Stimulated activated CD4-positive, alpha-beta T cell treated with anti-CD3 and anti-CD28 coated beads, Interleukin-15, amount 100 ng/mL, for 1 hour (primary cell): ENCODE measurements around the gene FAM111B.
A peak's percentile ranks its signal among the peaks of the same experiment; 100 is the strongest.

Experiments used
- DNase-seq, 2 donors: peaks; one replicate each; pipeline ENCODE4 v3.0.0-alpha.2; 2020; ENCODE audit warnings: low read depth in 1 of 2, low spot score in 1 of 2

The FAM111B gene

DNA sequence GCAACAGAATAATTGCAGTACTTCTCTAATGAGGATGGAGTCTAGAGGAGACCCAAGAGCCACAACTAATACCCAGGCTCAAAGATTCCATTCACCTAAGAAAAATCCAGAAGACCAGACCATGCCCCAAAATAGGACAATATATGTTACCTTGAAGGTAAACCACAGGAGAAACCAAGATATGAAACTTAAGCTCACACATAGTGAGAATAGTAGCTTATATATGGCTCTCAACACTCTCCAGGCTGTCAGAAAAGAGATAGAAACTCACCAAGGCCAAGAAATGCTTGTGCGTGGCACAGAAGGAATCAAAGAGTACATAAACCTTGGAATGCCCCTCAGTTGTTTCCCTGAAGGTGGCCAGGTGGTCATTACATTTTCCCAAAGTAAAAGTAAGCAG lies 44.7 kb downstream of the FAM111B start:
- no peak for DNase-seq

DNA sequence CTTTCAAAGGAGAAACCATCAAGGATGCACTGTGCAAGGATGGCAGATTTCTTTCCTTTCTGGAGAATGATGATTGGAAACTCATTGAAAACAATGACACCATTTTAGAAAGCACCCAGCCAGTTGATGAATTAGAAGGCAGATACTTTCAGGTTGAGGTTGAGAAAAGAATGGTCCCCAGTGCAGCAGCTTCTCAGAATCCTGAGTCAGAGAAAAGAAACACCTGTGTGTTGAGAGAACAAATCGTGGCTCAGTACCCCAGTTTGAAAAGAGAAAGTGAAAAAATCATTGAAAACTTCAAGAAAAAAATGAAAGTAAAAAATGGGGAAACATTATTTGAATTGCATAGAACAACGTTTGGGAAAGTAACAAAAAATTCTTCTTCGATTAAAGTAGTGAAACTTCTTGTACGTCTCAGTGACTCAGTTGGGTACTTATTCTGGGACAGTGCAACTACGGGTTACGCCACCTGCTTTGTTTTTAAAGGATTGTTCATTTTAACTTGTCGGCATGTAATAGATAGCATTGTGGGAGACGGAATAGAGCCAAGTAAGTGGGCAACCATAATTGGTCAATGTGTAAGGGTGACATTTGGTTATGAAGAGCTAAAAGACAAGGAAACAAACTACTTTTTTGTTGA lies 45.4 kb downstream of the FAM111B start:
- no peak for DNase-seq

- DNase-seq, result no peak
Observed at GRCh38 chr11:59154610-59155009, 47.6 kb downstream of the FAM111B start.

- no peak for DNase-seq
Observed at GRCh38 chr11:59157433-59157832, 50.4 kb downstream of the FAM111B start.

DNA sequence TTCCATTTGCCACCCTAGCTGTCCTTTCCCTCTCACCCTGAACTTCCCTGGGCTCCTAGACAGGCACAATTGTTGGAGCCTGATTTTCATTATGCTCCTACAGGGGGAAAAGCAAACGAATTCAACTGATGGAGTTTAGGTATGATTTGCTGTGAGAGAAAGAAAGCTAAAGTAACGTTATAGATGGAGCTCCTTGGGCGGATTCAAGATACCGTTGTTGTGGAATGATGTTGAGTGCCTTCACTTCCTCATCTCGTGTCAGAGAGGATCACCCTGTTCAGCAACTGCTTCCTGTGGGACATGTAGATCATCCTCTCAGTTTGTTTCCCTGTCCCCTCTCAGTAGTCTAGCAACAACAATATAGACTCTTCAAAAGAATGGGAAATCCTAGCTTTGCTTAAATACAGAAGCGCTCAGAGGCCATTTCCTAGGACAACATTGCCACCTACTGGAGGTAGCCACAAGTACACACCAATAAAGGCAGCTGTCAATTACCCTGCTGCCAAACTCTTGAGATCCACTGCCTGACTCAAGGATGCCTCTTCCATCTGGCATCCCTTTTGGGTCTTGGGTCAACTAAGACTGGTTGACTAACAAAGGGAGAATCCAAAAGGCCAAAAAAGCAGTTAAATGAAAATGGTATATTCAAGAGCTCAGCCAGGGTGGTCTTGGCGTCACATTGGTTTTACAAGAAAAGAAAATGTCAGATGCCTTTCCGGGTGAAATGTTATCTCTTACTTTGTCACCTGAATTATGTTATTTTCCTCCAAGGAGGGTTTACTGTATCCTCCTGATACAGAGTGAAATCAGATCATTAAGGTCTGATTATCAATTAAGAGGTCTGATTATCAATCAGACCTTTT lies 51.4 kb downstream of the FAM111B start:
- DNase-seq, result peak in 1 of 2 donors; percentile 20

DNA sequence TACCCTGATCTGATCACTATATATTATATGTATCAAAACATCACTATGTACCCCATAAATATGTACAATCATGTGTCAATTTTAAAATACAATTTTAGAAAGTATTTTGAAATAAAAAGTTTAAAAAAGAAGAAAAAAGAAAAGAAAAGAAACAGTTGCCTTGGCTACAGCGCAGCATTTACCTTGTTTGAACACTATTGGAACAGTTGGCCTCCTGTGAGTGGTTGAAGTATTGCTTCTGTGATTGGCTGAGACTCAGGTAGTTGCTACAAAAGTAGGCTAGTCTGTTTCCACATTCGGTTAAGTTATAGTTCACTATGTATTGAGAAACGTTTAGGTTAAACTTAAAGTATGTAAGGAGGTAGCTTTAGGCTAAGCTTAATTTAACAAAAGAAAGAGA lies 57.0 kb downstream of the FAM111B start:
- DNase-seq, result no peak

DNA sequence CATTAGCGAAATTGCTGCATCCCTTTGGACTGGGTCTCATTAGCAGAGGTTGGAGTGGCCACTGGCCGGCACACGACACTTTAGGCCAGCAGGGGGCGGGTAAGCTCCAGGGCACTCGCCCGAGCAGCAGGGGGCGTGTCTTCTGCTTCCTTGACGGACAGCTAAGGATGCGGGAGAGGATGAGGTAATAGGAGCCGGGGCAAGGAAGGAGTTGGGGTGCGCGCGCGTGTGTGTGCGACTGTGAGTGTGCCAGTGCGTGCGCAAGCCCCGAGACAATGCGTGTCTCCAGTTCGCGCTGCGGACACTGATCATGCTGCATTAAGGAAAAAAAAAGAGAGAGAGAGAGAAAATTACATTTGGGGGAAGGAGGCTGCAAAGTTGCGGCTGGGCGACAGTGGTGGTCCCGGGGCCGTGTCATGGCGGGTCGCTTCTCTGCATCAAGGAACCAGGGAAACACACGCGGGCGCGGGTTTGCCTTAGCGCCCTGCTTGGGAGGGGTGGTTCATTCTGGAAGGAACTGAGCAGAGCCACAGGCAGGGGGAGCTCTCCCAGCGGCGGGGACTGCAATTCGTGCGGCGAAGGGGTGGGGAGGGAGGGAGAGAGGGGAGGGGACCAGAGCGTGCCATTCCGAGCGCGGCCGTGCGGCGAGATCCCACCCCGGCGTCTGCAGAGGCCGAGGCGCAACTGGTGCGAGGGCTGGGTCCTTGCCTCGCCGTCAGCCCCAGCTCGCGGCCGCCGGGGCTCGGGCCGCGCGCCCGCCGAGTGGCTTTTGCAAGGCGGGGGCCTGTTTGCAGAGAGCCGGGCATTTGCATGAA lies 64.7 kb downstream of the FAM111B start, which contains the start of gene DTX4:
DTX4 (plus strand) TSS at position 625 of the 815 bp plus-strand sequence. CDS start 464 bp downstream, outside the sequence.
- peak; percentile 71 to 81 for DNase-seq

GRCh38 chr11:59172345-59173079 lies 65.5 kb downstream of the FAM111B start:
- no peak for DNase-seq

- no peak for DNase-seq
Observed at GRCh38 chr11:59173080-59173963, 66.3 kb downstream of the FAM111B start.

GRCh38 chr11:59173964-59174663 lies 67.1 kb downstream of the FAM111B start:
- no peak for DNase-seq

GRCh38 chr11:59174664-59175033 lies 67.6 kb downstream of the FAM111B start:
- no peak for DNase-seq

- no peak for DNase-seq
Observed at GRCh38 chr11:59175091-59175501, 68.1 kb downstream of the FAM111B start.

DNA sequence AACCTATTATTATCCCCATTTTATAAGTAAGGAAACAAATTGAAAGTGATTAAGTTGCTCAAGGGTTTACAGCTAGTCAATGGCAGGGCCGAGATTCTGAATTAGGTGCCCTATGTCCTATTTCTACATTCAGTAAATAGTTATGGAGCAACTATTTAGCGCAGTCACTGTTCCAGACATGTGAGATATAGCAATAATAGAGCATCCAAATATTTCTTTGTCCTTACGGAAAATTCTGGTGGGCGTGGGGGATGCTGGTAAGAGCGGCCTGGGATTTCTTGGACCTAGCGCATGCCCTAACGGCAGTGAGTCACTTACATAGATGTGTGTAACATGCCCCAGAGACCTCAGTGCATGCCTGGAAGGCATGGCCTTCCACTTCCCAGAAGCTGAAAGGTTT lies 69.3 kb downstream of the FAM111B start:
- DNase-seq, result no peak
